ENCODE measurements around the gene SULF2.
A peak's percentile ranks its signal among the peaks of the same experiment; 100 is the strongest.

Gene SULF2

DNA sequence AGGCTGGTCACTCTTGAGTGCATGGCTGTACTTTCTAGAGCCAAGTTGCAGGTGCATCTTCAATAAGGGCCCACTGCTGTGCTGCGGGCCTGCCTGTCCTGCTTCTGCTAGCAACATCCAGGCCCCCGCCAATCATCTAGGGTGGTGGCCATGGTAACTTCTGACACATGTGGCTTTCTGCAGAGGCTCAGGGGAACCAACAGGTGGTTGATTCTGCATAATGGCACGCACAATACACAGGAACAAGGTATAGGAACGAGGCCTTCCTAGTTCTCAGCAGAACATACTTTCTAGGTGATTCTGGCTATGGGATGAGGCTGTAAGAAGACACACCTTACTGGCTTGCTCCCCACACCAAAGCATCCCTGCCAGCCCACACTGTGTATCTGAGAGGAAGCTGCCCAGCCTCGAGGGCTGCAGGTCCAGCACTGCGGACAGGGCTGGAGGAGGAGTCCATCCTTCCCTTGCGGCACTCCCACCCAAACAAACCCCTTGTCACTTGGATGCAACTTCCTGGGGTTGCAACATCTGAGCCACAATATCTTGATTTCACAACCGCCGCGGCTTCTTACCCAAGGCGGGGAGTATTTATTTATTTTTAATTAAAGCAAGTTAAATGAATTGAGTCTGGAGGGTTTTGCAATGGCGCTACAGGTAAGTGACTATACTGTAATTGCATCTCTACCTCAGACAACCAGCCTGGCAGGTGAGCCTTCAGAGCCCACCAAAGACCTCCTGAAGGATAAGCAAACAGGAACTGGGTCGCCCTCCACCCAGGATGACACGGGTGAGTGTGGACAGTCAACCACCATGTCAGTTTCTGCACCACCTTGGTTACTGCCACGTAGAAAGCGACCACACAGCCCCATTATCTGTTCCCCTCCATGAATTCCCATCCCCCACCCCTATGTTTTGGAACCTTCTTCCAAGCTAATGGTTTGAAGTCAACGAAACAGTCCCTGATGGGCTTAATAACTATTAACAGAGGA lies 49.6 kb downstream of the SULF2 start:
- no peak for DNase-seq (ENCODE audit: low read depth)

DNA sequence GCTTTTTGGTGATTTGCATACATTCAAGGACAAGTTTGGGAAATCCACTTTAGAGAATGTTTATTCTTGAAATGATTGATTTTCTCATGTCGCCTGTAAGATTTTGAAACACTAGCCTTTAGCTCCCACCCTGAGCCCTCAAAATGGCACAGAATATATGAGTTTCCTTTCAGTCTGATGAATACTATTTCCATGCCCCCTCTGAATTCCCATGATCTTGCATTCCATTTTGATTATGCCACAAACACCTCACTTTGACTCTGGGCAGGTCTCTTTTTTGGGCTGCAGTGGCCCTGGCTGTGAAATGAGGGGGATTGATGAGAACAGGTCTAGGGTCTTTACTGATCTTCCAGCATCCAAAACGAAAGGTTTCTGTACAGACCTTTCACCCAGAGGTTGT lies 50.4 kb downstream of the SULF2 start:
- DNase-seq (ENCODE audit: low read depth) = no peak

DNA sequence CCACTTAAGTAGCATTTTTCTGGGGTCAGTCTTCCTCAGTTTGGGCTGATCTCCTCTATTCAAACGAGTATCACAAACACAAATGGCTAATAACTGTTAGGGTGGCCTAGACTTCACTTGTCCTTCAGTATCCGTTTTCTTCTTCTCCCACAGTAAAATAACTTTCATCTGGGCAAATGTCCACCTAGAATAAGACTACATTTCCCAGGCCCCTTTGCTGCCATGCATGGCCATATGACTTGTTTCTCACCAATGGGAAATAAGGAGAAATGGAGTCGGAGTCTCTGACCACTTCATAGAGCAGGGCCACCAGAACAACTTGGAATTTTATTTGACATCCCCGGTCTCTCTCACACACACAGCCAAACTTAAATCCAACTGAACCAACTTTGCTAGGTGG lies 51.4 kb downstream of the SULF2 start:
- no peak for DNase-seq (ENCODE audit: low read depth)

DNA sequence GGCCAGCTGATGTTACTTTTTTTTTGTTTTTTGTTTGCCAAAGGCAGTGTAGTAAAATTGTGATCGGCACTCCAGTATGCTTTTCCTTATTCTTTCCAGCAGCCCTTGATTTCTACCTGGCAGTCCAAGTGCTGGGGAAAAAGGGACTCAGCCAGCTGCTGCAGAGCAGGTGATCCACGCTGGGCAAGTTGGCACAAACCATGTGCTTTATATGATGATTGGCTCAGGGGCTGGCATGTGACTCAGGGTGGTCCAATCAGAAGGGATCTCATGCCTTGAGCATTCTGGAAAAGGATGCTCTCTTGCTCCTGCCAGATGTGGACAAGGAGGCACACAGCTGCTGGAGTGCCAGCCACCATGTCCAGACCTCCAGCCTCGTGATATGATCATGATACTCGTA lies 54.5 kb downstream of the SULF2 start:
- no peak for DNase-seq (ENCODE audit: low read depth)

DNA sequence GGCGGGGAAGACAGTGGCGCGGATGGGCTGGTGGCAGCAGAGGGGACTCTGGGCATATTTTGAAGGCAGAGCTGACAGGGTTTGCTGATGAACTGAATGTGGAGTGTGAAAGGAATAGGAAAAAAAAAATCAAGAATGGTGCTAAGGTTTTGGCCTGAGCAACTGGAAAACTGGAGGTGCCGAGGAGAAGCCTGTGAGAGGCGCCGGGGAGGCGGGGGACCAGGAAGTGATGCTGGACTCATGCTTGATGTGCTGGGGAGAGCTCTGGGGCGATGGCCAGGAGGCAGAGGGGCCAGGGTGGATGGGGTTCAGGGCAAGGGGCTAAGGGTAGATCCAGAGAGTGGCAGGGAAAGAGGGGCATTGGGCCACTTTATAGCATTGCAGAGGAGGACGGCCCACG lies 55.8 kb downstream of the SULF2 start:
- DNase-seq (ENCODE audit: low read depth) = no peak

DNA sequence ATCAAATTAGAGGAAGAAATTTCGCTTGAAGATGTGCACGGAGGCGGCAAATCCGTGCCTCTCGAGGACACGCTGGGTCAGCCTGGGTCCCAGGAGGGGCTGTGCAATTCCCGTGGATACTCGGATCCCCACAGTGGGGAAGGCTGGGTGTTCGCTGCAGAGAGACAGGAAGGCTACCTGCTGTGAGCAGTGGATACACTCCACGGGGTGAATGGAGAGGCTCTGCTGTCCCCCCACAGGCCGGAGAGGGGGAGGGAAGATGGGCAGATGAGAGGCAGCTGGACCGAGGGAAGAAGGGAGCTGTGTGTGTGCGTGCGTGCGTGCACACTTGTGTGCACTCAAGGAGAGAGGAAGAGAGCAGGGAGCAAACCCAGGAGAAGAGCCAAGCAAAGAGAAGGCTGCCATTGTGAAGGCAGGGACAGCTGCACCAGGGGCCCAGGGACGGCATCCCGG lies 57.3 kb downstream of the SULF2 start:
- no peak for DNase-seq (ENCODE audit: low read depth)

DNA sequence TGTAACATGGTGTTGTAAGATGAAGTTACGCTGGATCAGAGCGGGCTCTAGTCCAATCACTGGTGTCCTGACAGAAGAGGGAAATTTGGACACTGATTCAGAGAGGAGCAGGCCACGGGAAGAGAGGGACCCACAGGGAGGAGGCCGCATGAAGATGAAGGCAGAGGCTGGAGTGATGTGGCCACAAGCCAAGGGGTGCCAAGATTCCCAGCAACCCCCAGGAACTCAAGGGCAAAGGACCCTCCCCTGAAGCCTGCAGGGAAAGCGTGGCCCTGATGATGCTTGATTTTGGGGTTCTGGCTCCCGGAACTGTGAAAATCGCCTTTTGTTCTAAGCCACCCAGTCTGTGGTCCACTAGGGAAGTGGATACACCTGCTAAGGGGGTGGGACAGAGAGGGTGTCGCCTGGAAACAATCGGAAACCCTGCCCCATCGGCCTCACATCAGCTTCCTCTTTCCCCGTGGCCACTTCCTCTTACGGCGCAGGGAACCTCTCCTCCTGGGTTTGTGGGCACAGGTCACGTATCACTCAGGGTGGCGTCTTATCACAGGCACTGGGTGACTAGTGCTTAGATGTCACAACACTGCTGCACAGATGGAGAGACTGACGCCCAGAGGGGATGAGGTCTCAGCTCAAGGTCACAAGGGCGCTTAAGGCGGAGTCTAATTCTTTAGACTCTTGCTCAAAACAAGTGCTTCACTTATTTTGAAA lies 58.0 kb downstream of the SULF2 start:
- DNase-seq (ENCODE audit: low read depth) = peak; percentile 32

DNA sequence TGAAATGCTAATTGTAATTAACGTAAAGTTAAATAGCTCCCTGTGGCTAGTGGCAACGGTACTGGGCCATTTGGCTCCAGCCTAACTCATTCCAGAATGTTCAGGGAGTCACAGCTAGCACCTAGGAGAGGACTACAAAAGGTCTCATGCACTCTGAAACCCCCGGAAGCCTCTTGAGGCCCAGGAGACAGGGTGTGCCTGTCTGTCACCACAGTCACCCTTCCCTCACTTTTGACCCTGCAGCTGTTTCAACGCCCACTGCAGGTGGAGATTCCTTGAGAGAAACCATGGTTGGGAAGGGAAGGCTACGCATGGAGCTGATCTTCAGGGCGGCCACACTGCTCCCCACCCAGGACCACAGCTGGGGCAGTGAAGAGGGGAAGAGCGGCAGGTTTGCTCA lies 58.6 kb downstream of the SULF2 start:
- no peak for DNase-seq (ENCODE audit: low read depth)

DNA sequence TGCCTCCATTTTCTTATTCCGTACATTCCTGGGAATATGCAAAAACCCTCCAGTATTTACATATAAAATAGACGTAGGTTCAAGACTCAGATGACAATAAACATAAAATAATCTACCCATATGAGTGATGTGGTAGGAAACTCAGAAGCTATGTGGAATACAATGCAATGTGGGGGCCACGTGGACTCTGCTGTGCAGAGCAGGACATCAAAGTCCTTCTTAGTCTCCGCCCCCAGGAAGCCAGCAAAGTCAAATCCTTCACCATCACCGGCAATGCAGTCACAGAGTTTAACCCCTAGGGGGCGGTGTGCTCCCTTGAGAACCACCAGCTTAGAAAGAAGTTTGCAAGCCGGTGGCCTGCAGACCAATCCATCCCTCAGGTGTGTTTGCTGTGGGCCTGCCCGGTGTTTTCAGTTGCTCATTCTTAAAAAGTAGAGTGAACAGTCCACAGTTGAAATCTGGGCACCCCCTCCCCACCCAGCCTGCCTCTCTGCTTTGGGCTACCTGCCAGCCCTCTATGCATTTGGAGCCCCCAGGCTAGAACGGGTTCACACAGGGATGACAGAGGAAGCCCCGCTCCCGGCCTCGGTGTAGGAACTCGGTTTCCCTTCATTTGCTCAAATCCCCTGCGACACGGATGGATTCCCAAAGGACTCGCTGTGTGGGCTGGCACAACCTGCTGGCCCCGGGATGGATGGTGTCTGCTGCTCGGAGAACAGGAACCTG lies 59.9 kb downstream of the SULF2 start:
- peak; percentile 41 for DNase-seq (ENCODE audit: low read depth)

DNA sequence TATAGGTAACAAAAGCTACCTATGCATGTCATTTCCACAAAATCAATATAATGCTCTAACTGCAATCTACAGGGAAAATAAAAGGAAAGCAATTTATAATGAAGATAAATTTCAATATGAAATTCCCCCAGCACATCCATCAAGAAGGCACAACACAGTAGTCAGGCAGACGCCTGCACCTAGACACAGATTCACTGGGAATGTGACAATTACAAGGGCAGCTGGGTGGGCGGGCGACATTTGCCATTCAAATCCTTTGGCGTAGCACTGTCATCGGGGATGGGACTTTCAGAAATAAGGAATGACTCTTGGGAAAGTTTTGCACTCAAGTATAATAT lies 60.4 kb downstream of the SULF2 start:
- no peak for DNase-seq (ENCODE audit: low read depth)

DNA sequence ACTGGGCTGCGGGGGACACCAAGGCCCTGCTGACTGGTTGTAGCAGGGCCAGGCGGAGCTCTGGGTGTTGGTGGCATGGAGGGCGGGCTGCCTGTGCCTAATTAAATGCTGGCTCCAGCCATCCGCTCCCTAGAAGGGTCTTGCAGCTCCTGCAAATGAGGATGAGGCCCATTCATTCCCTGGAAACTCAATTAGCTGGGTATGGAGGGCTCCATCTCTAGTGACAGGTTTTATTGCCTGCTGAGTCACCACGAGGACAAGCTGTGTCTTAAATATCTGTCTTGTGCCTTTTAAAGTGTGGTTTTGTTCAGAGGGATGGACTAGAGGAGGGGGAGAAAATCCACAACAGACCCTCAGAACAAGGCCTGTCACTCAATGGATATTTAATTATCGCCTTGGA lies 60.9 kb downstream of the SULF2 start:
- DNase-seq (ENCODE audit: low read depth) = no peak

DNA sequence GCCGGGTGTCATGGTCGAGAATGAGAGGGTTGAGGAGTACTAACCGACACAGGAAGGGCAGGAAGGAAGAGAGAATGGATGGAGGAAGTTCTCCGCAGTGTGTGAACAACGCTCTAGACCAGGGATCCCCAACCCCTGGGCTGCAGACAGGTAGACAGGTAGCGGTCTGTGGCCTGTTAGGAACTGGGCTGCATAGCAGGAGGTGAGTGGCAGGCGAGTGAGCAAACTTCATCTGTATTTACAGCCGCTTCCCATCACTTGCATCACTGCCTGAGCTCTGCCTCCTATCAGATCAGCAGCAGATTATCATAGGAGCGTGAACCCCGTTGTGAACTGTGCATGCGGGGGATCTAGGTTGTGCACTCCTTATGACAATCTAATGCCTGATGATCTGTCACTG lies 62.0 kb downstream of the SULF2 start:
- no peak for DNase-seq (ENCODE audit: low read depth)

DNA sequence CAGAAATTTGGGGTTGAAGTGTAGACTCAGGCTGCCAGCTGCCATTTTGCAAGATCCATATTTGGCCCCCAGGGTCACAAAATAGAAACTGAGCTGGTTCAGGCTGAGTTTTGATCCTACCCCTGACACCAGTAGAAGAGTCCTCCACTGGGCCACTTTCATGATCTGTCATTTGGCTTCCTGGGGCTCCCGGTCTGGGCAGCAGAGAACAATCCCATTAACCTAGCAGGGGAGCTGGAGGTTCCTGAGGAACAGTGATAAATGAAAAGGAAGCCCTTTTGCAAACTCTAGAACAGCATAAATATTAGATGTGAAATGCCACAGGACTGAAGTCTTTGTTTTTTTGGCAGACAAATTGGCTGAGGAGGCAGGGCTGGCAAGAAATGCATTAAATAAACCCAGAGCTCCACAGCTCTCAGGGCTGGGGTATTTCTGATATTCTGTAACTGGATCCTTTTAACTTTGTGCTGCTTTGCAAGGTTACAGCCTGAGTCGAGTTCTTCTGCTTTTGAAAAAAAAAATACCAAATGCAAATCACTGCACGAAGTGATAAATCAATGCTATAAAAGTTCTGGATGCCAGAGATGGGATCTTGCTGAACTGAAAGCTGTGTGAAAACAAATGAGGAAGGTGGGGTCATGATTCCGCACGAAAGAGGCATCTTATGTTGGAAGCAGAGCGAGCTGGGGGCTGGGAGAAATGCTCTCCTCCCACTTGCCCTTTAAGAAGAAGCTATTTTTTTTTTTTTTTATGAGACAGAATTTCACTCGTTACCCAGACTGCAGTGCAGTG lies 64.4 kb downstream of the SULF2 start:
- DNase-seq (ENCODE audit: low read depth) = no peak

DNA sequence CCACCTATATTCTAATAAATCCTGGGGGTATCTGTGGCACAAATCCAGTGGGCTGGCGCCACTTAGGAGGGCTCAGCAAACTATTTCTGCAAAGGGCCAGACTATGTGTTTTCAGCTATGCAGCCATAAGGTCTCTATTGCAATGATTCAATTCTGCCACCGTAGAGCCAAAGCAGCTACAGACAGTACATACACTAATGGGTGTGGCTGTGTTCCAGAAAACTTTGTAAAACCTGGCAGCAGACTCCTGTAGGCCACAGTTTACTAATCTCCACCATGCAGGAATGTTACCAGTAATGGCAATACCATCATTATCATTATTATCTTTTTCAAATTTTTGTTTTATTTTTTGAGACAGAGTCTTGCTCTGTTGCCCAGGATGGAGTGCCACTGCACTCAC lies 65.7 kb downstream of the SULF2 start:
- DNase-seq (ENCODE audit: low read depth) = no peak

DNA sequence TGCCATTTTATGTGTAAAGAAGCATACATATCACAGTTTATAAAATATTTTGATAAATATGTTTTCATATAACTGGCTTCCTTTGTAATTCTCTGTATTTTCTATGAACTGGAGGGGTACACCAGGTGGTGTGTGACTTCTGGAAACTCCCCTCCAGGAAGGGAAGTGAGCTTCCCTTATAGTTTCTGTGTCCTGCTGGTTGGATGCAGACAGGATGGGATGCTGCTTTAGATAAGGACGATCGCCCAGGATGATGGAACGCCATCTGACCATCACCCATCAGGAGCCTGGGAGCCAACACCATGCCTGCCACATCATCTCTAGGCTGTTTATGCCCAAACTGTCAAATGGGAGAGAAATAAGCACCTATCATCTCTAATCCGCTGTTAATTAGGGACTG lies 66.1 kb downstream of the SULF2 start:
- DNase-seq (ENCODE audit: low read depth) = no peak

DNA sequence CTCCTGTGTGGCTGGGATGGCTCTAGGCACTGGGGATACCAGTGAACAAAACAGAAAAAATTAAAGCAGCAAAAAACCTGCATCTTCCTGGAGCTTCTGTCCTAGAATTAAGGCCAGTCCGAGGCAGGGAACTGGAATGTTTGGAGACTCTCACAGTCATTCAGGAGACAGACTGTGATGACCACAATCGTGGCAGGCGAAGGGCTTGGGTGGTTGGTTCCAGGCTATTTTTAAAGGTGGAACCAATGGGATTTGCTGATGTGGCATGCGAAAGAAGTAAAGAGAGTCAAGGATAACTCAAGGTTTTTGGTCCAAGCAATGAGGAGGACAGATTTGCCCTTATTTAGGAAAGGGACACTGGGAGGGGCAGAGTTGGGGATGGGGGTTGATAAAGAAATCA lies 66.9 kb downstream of the SULF2 start:
- DNase-seq (ENCODE audit: low read depth) = no peak

DNA sequence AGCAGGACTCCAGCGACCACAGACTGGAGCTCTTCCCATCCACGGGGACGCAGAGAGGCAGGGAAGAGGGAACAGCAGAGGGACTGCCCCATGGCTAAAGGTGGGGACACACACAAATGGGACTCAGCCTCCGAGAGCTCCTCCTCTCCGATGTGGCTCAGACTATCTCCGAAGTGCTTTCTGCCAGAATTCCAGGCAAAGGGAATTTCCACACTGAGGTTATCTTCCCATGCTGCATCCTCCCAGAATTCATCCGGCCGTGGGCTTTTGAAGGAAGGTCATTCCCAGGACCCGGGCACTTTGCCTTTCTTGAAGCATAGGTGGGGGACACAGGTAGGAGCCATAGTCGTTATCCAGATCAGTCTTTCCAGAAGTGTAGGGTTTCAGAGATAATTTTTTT lies 67.9 kb downstream of the SULF2 start:
- no peak for DNase-seq (ENCODE audit: low read depth)

DNA sequence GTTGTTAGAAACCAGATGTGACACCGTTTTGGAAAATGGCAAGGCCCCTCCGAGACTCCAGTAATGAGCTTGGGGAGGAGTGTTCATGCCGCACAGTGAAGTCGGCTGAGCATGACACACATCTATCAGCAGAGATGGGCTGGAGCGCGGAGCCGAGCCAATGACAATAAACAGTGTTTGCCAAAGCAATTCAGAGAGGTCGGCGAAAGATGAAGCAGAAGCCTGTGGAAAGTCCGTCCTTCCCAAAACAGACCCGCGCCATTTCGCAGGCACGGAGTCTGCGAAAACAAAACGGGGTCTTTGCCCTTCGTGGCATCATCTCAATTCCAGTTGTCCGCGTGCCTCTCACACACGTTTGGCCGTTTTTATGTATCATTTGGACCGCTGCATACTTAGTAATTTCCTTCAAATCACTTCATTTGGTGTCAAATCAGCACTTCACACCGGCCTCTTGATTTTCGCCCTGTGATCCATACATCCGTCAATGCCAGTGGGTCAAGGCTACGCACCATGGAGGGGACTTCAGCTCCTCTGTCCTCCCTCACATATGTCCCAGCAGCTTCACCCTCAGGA lies 71.3 kb downstream of the SULF2 start:
- no peak for DNase-seq (ENCODE audit: low read depth)

DNA sequence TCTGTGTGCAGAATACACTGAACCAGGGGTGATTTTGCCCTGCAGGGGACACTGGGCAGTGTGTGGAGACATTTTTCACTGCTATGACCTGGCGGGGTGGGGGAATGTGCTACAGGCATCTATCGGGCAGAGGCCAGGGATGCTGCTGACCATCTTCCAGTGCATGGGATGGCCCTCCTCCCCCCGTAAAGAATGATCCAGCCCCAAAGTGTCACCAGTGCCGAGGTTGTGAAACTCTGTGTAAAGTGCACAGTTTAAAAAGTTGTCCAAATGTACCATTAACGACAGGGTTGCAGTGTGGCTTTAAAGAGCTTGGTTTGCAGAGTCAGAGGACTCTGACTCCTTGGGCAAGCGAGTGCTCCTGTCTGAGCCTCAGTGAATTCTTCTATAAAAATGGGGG lies 72.1 kb downstream of the SULF2 start:
- DNase-seq (ENCODE audit: low read depth) = no peak

DNA sequence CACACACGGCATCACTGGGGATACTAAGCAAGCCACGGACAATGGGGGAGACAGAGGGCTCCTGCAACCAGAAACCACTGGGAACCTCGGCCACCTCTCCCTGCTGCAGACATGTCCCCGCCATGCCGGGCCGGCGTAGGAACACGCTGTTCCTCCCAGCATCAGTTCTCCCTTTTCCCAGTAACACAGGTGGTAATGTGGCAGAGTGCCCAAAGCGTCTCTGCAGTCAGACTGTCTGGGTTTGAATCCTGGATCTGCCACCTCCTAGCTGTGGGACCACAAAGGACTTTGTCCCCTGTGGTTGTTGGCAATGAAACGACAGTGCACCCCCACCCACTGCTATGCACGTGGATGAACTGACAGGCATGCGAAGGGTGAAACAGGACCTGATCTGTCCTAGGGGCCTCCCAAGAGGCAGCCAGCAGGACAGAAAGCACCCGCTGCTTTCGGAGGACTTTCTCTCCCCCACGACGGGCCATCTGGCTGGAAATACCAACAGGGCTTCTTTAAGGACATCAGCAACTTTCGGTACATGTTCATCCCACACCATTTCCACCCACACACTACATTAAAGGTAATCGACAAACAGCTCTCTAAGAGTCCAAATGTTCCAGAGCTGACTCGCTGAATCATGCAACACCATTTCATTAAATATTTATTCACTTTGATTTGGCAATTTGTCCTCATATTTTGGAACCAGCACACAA lies 74.1 kb downstream of the SULF2 start:
- no peak for DNase-seq (ENCODE audit: low read depth)

DNA sequence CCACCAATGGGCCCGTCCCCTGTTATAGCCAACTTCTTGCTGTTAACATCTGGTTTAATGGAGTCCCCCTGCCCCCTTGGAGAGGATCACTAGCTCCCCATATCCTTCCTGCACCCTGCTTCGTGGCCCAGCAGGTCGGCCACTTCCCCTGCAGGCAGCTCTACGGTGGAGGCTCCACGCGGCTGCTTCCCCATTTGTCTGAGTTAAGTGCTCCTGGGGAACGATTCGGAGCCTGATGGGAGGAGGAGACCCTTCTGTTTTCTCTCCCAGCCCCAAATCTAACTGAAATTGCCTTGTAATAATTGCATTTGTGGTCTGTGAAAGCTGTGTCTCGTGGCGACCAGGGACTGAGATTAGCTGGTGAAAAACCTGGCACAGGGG lies 74.6 kb downstream of the SULF2 start:
- no peak for DNase-seq (ENCODE audit: low read depth)

Data from stimulated activated CD8-positive, alpha-beta memory T cell treated with anti-CD3 and anti-CD28 coated beads, Interleukin-7, amount 100 ng/mL, for 24 hours (primary cell).